ENCODE measurements around the gene SLC6A2.
"Not testable (repeated sequence)": the region's sequence is repeated elsewhere in the genome, so short reads cannot be mapped to it uniquely, and the experiment has no call there.

SLC6A2 gene

DNA sequence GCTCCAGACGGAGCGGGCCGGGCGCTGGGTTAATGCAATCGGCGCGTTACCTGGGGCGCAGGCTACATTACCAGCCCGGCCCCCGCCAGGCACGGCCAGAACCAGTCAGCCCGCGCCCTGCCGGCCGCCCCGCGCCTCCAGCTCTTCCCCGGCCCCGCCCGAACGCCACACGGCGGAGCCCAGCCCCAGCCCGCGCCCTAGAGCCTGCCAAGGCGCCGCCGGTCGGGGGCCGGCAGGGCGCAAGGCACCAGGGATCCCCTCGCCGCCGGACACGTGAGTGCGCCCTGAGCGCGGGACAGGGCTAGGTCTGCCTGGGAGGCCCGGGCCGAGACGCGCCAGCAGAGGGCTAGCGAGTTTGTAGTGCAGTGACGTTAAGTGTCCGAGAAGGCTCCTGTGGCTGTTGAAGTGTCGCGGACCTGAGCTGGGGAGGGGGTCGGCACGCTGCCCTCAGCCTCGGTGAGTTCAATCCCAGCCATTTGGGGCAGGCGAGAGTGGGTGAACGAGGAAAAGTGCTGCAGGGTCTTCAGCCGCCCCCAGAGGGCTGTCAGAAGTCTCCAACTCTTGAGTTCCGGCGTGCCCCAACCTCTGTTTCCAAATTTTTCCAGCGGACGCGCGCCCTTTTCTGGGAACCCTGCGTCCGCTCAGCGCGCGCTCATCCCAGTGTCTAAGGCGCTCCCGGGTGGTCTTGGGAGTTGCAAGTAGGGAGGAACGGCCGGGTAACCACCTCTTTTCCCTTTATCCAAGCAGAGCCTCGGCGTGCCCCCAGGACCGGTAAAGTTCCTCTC, at the start of gene SLC6A2:
SLC6A2 (plus strand) TSS at position 92 of the 785 bp plus-strand sequence. CDS start 707 bp downstream, outside the sequence.
- DNase-seq, result peak; percentile 23

GRCh38 chr16:55613613-55614335, 42.0 kb upstream of the SLC6A2 start:
- no peak for DNase-seq

GRCh38 chr16:55615071-55615470, 40.7 kb upstream of the SLC6A2 start:
- no peak for DNase-seq

DNA sequence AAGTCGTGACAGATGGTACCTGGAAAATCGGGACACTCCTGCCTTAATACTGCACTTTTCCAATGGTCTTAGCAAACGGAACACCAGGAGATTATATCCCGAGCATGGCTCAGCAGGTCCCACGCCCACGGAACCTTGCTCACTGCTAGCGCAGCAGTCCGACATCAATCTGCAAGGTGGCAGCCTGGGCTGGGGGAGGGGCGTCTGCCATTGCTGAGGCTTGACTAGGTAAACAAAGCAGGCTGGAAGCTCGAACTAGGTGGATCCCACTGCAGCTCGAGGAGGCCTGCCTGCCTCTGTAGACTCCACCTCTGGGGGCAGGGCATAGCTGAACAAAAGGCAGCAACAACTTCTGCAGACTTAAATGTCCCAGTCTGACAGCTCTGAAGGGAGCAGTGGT, 40.1 kb upstream of the SLC6A2 start:
- not testable (repeated sequence) for DNase-seq

GRCh38 chr16:55621771-55622170, 34.0 kb upstream of the SLC6A2 start:
- no peak for DNase-seq

DNA sequence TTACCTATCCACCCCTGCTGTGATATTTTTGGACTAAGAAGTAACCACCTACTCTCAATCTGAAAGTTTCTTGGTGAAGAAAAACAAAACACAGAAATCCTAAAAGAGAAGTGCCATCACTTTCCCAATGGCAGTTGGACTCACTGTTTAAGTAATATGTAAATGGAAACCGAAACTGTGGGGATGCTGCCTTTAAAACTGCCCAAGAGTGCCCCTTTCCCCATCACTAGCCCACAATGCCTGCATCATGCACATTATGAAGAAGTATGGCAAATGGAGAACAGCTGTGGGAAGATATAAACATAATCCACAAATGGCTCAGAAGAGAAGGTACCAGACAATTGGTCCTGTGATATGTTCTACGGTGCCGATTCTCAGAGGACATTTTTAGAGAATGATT, 33.5 kb upstream of the SLC6A2 start:
- DNase-seq, result no peak

- no peak for DNase-seq
Observed at GRCh38 chr16:55622930-55623561, 32.7 kb upstream of the SLC6A2 start.

- no peak for DNase-seq
Observed at GRCh38 chr16:55623640-55624039, 32.1 kb upstream of the SLC6A2 start.

DNA sequence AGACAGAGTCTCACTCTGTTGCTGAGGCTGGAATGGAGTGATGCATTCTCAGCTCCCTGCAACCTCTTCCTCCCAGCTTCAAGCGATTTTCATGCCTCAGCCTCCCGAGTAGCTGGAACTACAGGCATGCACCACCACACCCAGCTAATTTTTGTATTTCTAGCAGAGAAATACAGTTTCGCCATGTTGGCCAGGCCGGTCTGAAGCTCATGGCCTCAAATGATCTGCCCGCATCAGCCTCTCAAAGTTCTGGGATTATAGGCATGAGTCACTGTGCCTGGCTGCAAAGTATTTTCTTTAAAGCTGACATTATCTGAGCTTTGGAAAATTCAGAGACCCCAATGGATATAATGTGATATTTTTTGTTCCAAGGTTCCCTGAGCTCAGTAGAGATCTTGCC, 31.1 kb upstream of the SLC6A2 start:
- DNase-seq, result no peak

GRCh38 chr16:55625843-55626242, 29.9 kb upstream of the SLC6A2 start:
- no peak for DNase-seq

DNA sequence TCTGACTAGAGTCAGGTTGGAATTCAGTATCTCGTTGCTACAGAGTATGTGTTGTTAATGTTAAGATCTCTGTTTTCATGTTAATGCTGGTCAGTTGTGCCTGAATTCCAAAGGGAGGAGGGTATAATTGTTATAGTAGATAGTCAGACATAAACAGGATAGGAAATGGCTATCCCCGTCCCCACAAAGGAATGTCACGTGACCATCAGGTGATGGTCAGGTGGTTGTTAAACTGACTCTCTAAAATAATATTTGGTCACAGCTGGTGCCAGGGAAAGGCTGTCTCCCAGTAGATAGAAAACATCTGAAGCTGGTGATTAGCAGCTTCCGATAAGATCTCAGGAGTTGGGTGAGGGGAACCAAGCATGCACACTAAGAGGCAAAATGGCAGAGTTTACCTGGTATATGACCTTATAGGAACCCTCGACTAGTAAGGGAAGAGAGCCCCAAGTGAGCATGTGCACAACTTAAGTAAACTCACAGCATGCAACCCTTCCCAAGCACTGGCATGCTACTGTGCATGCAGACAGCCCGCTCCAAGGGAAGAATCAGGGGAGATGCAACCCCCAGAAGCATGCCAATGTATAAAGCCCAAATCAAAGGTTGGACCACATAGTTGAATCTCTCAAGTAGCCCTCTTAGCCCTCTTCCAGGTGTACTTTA, 27.4 kb upstream of the SLC6A2 start:
- no peak for DNase-seq

GRCh38 chr16:55630774-55631173, 25.0 kb upstream of the SLC6A2 start:
- DNase-seq, result no peak

DNA sequence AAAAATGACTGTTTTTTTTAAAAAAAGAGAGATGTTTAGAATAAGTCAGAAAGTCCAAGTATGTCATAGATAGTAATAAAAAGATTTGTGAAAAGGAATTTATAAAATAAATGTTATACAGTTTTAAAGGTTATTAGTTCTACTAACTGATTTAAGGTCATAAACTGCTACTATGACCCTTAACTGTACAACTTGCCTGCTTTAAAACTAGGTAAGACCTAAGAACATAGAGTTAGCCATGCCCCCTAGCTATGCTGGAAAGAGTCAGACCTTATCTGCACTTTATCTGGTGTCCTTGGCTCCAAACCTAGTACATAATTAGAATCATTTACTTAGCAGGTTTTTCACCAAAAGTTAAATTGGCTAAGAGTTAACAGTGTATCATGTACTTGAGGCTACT, 23.5 kb upstream of the SLC6A2 start:
- no peak for DNase-seq

DNA sequence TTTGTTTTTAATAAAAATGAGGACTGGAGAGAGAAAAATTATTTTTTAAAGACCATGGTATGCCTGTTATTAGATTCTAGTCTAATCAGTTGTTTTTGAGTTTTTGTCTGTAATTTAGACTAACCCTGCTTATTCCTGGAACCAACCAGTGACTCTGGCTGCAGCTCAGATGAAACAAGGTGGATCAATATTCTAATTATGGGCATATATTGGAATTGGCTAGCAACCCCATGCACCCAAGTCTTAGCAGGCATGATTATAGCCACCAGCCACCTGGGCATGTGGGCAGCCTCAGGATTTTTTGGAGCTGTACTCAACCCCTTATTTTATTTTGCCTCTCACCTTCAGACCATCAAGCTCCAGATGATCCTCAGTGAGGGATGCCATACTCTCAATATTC, 21.6 kb upstream of the SLC6A2 start:
- no peak for DNase-seq

DNA sequence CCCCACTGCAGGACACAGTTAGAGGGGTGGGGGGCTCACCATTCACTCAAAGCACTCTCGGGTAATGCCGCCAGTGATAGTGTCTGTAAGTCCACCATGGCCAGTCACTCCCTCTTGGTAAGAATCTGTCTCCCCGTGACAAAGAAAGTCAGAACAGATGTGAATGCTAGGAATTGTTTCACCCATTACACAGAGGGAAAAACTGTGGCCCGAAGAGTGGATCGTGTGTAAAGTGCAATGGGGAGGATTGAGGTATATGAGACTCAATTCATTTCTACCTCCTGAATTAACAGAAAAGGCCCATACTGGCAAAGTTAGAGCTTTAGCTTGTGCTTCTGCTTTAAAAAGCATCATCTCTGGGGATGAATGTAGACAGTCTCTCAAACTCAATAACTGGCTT, 17.5 kb upstream of the SLC6A2 start:
- no peak for DNase-seq

- no peak for DNase-seq
Observed at GRCh38 chr16:55640701-55641327, 15.0 kb upstream of the SLC6A2 start.

DNA sequence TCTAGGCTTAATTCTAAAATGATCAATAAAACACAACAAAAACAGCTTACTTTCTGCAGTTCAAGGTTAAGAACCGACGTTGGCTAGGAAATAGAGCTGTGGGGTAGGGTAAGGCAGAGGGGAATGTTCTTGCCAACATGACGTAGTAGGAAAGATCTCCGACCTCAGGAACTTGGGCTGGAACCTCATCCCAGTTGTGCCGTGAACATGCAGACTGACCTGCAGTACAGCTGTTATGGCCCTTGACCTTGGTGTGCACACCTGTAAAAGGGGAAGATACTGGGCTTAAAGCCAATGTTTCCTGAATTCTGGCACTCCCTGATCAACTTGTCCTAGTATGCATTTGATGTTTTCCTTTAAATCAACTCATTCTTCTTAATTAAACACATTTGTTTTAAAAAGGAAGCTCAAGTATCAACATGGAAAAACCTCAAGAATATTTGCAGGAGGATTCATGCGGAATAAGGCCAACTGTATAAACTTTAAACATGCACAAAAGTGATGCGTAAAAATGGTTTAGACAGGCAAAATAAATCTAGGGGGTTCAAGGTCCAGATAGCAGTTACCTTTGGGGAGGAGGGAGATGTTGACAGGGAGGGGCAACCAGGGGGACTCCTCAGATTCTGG, 14.2 kb upstream of the SLC6A2 start:
- no peak for DNase-seq

GRCh38 chr16:55642611-55643010, 13.2 kb upstream of the SLC6A2 start:
- no peak for DNase-seq

DNA sequence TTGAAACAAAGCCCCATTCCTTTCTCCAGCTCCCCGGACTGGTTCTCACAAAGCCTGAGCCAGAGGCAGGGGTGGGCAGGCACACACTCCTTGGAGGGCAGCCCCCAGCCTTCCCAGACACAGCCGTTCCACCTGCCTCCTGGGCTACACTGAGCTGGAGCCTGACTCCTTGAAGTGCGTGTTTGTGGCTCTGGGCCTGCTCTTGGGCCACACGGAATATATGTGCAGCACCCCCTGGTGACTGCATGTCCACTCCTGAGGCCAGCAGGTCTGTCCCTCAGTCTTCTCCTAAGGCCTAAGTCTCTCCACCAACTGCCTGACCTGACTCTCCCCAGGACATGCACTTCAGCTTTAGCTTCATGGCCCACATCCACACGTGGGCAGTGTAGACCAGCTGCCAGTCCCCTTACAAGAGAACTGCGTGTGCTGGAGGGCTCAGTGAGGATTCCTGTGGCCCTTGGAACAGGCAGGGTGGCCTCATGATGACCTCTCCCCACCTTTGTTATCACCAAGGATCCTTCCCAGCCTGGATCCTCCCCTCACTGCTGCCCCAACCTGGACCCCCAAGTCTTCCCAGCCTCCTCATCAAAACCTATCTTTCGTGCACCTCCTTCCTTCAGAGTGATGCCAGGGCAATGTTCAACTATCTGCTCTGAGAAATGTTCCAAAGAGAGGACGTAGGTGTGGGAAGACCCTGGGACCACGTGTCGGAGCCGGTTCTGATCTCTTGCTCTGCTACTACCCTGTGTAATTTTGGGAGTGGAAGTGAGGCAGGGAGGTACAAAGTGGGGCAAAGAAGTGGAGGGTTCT, 12.4 kb upstream of the SLC6A2 start:
- DNase-seq, result no peak

GRCh38 chr16:55645986-55646385, 9.8 kb upstream of the SLC6A2 start:
- no peak for DNase-seq

- DNase-seq, result no peak
Observed at GRCh38 chr16:55647343-55647742, 8.4 kb upstream of the SLC6A2 start.

DNA sequence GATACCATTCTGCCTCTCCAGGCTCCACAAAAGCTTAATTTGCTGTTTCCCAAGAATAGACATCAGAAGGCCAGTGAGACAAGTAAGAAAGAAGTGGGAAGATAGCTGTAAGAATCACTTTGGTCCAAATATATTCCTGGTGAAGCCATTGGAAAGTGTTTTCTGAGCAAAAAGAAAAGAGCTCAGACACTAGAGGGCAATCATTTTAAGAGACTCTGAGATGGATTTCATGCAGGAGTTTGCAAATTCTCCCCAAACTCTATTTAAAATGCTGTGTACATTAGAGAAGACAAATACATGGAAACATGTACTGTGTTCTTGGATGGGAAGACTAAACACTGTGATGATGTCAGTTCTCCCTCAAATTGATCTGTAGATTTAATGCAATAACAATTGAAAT, 8.0 kb upstream of the SLC6A2 start:
- no peak for DNase-seq

Measured in NCI-H1105 (cell line).